ENCODE results near the gene AMELY.

- no peak for TF ChIP-seq POLR2A (IDR thresholded peaks at IDR 0.05)
- TF ChIP-seq CTCF (IDR thresholded peaks at IDR 0.05) = no peak
- TF ChIP-seq POLR2AphosphoS5 (IDR thresholded peaks at IDR 0.05) = no peak
Measured at GRCh38 chrY:6894496-6894895, 17.1 kb downstream of the AMELY start.

Measured in upper lobe of left lung (tissue), 4 donors.